ENCODE results near the gene MXRA7. TPM values are rescaled to one million over a fixed set of nuclear protein-coding genes. Genes with fewer than 3 reads are reported as not detected.

The MXRA7 gene
- total and polyA plus RNA-seq, 2 donors (not counting 1 experiment from before 2014, with no cell fraction given) = 5.5 to 16.1 TPM

GRCh38 chr17:76635659-76636360 lies 75.0 kb downstream of the MXRA7 start:
- peaks cover 0 to 9% (median 2%) of the 10 kb centered on the region in 4 experiments for H3K27me3 ChIP-seq (replicated peaks in 1 of 4; ENCODE audit: control extremely low read depth in 1 of 4, control insufficient read depth in 3 of 4, insufficient read depth in 4 of 4, low read length in 3 of 4)
- ATAC-seq (ENCODE audit: low read depth) = no peak
- WGBS (ENCODE audit: insufficient coverage) = 93% methylated on average over 3 of the region's 8 CpGs
- CTCF ChIA-PET = interaction anchor here (1.0 kb wide), 1 partner anchor 12 kb away, joined by 3 read pairs; no protein-coding TSS in a partner anchor
- no peak for DNase-seq
- intact Hi-C loops (cut with micrococcal nuclease) = no loop called here
- H3K27ac Mint-ChIP-seq = no peak overlapping the region
- no peaks in the 10 kb centered on the region for H4K20me1 ChIP-seq (ENCODE audit: control insufficient read depth, insufficient read depth, low read length, poor library complexity, severe bottlenecking)
- no peak overlapping the region for H3K27ac ChIP-seq (ENCODE audit: low read length in 2 of 2)
- no peak overlapping the region for H3K4me2 ChIP-seq (replicated peaks; ENCODE audit: low read depth, low read length, poor library complexity, severe bottlenecking)
- H3K36me3 ChIP-seq (replicated peaks in 1 of 2; ENCODE audit: control extremely low read depth in 1 of 2, control insufficient read depth in 1 of 2, extremely low read depth in 1 of 2, insufficient read depth in 2 of 2, low read length in 1 of 2) = no peaks in the 10 kb centered on the region
- POLR2A ChIA-PET = no interaction called here
- H2AFZ ChIP-seq (ENCODE audit: insufficient read depth, low read depth, low read length, poor library complexity, severe bottlenecking) = no peak overlapping the region
- H3K9ac ChIP-seq (ENCODE audit: low read length) = no peak overlapping the region
- H3K9me3 Mint-ChIP-seq (ENCODE audit: insufficient read depth) = no peaks in the 10 kb centered on the region
- H3K4me1 ChIP-seq (ENCODE audit: control insufficient read depth in 2 of 2, insufficient read depth in 2 of 2, low read length in 2 of 2) = no peaks in the 10 kb centered on the region
- H3K4me3 Mint-ChIP-seq = no peak overlapping the region
- H3K79me2 ChIP-seq (ENCODE audit: control insufficient read depth, insufficient read depth, low read length) = no peaks in the 10 kb centered on the region
- peaks cover 22% of the 10 kb centered on the region for H3K27me3 Mint-ChIP-seq
- H3K9me3 ChIP-seq (ENCODE audit: control extremely low read depth in 1 of 3, control insufficient read depth in 2 of 3, insufficient read depth in 1 of 3, low read length in 2 of 3) = no peaks in the 10 kb centered on the region
- TF ChIP-seq, protein P1, sequence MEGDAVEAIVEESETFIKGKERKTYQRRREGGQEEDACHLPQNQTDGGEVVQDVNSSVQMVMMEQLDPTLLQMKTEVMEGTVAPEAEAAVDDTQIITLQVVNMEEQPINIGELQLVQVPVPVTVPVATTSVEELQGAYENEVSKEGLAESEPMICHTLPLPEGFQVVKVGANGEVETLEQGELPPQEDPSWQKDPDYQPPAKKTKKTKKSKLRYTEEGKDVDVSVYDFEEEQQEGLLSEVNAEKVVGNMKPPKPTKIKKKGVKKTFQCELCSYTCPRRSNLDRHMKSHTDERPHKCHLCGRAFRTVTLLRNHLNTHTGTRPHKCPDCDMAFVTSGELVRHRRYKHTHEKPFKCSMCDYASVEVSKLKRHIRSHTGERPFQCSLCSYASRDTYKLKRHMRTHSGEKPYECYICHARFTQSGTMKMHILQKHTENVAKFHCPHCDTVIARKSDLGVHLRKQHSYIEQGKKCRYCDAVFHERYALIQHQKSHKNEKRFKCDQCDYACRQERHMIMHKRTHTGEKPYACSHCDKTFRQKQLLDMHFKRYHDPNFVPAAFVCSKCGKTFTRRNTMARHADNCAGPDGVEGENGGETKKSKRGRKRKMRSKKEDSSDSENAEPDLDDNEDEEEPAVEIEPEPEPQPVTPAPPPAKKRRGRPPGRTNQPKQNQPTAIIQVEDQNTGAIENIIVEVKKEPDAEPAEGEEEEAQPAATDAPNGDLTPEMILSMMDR (IDR thresholded peaks at IDR 0.05) = no peak
- TF ChIP-seq EZH2 (IDR thresholded peaks at IDR 0.05; ENCODE audit: borderline replicate concordance, insufficient read depth, low read depth, low read length, poor library complexity, severe bottlenecking) = no peak
- no peak overlapping the region for H3K4me3 ChIP-seq (ENCODE audit: control extremely low read depth in 1 of 5, extremely low read depth in 1 of 5, insufficient read depth in 1 of 5, low read depth in 2 of 5, low read length in 4 of 5)
- H3K4me1 Mint-ChIP-seq = no peaks in the 10 kb centered on the region

DNA sequence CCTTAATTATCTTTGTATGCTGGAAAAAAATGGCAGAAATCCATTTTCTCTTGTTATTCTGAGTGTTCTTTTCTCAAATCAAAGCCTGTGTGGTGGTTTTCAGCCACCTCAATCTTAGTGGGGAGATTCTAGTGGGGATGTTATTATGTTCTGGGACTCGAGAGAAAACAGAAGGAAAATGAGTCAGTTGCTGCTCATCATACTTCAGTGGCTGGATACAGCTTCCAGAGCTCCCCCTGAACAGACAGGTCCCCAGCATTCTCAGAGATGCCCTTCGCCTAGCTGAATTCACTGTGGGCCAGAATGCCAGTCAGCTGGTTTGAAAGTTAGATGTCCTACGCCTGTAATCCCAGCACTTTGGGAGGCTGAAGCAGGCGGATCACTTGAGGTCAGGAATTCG lies 75.7 kb downstream of the MXRA7 start:
- H3K27ac Mint-ChIP-seq = no peak overlapping the region
- 85% methylated on average over 5 of the region's 5 CpGs for WGBS (ENCODE audit: insufficient coverage)
- H3K79me2 ChIP-seq (ENCODE audit: control insufficient read depth, insufficient read depth, low read length) = no peaks in the 10 kb centered on the region

More for the DNA sequence above, 75.7 kb downstream of the MXRA7 start:
- Histone ChIP-seq H3K9me3 (ENCODE audit: control extremely low read depth in 1 of 3, control insufficient read depth in 2 of 3, insufficient read depth in 1 of 3, low read length in 2 of 3) (no peaks in the 10 kb centered on the region), H4K20me1 (ENCODE audit: control insufficient read depth, insufficient read depth, low read length, poor library complexity, severe bottlenecking) (no peaks in the 10 kb centered on the region), H3K4me1 (ENCODE audit: control insufficient read depth in 2 of 2, insufficient read depth in 2 of 2, low read length in 2 of 2) (no peaks in the 10 kb centered on the region), H3K36me3 (replicated peaks in 1 of 2; ENCODE audit: control extremely low read depth in 1 of 2, control insufficient read depth in 1 of 2, extremely low read depth in 1 of 2, insufficient read depth in 2 of 2, low read length in 1 of 2) (no peaks in the 10 kb centered on the region), H3K4me2 (replicated peaks; ENCODE audit: low read depth, low read length, poor library complexity, severe bottlenecking) (no peak overlapping the region), H3K27ac (ENCODE audit: low read length in 2 of 2) (no peak overlapping the region), H2AFZ (ENCODE audit: insufficient read depth, low read depth, low read length, poor library complexity, severe bottlenecking) (no peak overlapping the region), H3K4me3 (ENCODE audit: control extremely low read depth in 1 of 5, extremely low read depth in 1 of 5, insufficient read depth in 1 of 5, low read depth in 2 of 5, low read length in 4 of 5) (no peak overlapping the region), H3K27me3 (replicated peaks in 1 of 4; ENCODE audit: control extremely low read depth in 1 of 4, control insufficient read depth in 3 of 4, insufficient read depth in 4 of 4, low read length in 3 of 4) (peaks cover 0 to 7% (median under 1%) of the 10 kb centered on the region in 4 experiments), H3K9ac (ENCODE audit: low read length) (no peak overlapping the region)
- Mint-ChIP-seq H3K9me3 (ENCODE audit: insufficient read depth) (no peaks in the 10 kb centered on the region), H3K4me1 (no peaks in the 10 kb centered on the region), H3K27me3 (peaks cover 22% of the 10 kb centered on the region), H3K4me3 (no peak overlapping the region)
- intact Hi-C loops (cut with micrococcal nuclease) = no loop called here
- ChIA-PET POLR2A (no interaction called here), CTCF (no interaction called here)
- ATAC-seq (ENCODE audit: low read depth) (no peak), DNase-seq (no peak)
- no peak for TF ChIP-seq EZH2 (IDR thresholded peaks at IDR 0.05; ENCODE audit: borderline replicate concordance, insufficient read depth, low read depth, low read length, poor library complexity, severe bottlenecking)
- TF ChIP-seq, protein P1 (IDR thresholded peaks at IDR 0.05) = no peak

Data from B cell (primary cell).